GM12878 (cell line): Measurements from ENCODE around the gene IHH.

Source experiments
- KLF5 ChIP-seq: fragments of 450-650 bp; IDR thresholded peaks from 2 replicates; pipeline ENCODE4 v1.6.1; 2014; ENCODE audit warnings: mild to moderate bottlenecking; ENCODE audit not compliant: partially characterized antibody
- POLR2AphosphoS5 ChIP-seq: IDR thresholded peaks from 2 replicates; pipeline ENCODE4 v1.6.1; 2011; ENCODE audit warnings: mild to moderate bottlenecking, low read length, inconsistent platforms
- PRDM15 ChIP-seq: fragments of 450-650 bp; formaldehyde crosslinking; IDR thresholded peaks from 2 replicates; pipeline ENCODE4 v1.4.0; 2020; ENCODE audit warnings: mild to moderate bottlenecking, moderate library complexity
- RBBP5 ChIP-seq: fragments of 200-600 bp; sonication (generic); conservative IDR thresholded peaks from 2 replicates; pipeline ENCODE4 v1.6.1; 2016

- TF ChIP-seq PRDM15 (CRISPR knock-in tag) (no peak), KLF5 (no peak), RBBP5 (no peak), POLR2AphosphoS5 (no peak)
These were observed 21.7 kb upstream of the IHH start for GRCh38 chr2:219082332-219082958.
